PC-9 (cell line): ENCODE results near the gene OTULIN. TPM values are rescaled to one million over a fixed set of nuclear protein-coding genes. Genes with fewer than 3 reads are reported as not detected.

ENCODE experiments used
- BruUV-seq: library from RNA; stranded (reverse); fragments of 400-500 nt; replicated peaks from 2 replicates; lab custom pipeline; 2021; lab: Mats Ljungman, UMichigan
- CTCF ChIA-PET: fragments of 300-600 bp; sonication (Branson Sonifier 250); formaldehyde crosslinking; loops from one replicate; lab custom pipeline; 2022; ENCODE audit warnings: antibody characterized with exemption; lab: Charles Lee
- POLR2A ChIA-PET: fragments of 300-600 bp; sonication (Branson Sonifier 250); formaldehyde crosslinking; loops from one replicate; lab custom pipeline; 2022; ENCODE audit warnings: antibody characterized with exemption; ENCODE audit not compliant: unreplicated experiment; lab: Charles Lee
- DNase-seq, 2 experiments: peaks; one replicate each; pipeline versions ENCODE4 v3.0.0 to v3.0.0-alpha.2; 2015 to 2022; ENCODE audit warnings: mixed read lengths in 1 of 2
- H2AFZ ChIP-seq: fragments of 200-600 bp; sonication (generic); 2 replicates; pipeline ENCODE4 v1.8.1; 2017; ENCODE audit warnings: antibody characterized with exemption
- H3F3A ChIP-seq: fragments of 200-600 bp; sonication (generic); 2 replicates; pipeline ENCODE4 v1.8.1; 2017; ENCODE audit warnings: antibody characterized with exemption, mild to moderate bottlenecking, low read depth; ENCODE audit not compliant: insufficient read depth
- H3K27ac ChIP-seq: fragments of 200-600 bp; sonication (generic); 2 replicates; pipeline ENCODE4 v1.6.1; 2016; ENCODE audit warnings: mixed run types
- H3K27me3 ChIP-seq: fragments of 200-600 bp; sonication (generic); 2 replicates; pipeline ENCODE4 v1.6.1; 2016; ENCODE audit warnings: low read depth, mixed run types; ENCODE audit not compliant: insufficient read depth
- H3K36me3 ChIP-seq: fragments of 200-600 bp; sonication (generic); 2 replicates; pipeline ENCODE4 v1.6.1; 2016; ENCODE audit warnings: low read depth, mixed run types
- H3K4me1 ChIP-seq: fragments of 200-600 bp; sonication (generic); replicated peaks from 2 replicates; pipeline ENCODE4 v1.6.1; 2016; ENCODE audit warnings: mixed run types; ENCODE audit not compliant: insufficient read depth
- H3K4me2 ChIP-seq: fragments of 200-600 bp; sonication (generic); 2 replicates; pipeline ENCODE4 v1.6.1; 2017; ENCODE audit warnings: mixed run types
- H3K4me3 ChIP-seq: fragments of 200-600 bp; sonication (generic); 2 replicates; pipeline ENCODE4 v1.6.1; 2016; ENCODE audit warnings: mixed run types
- H3K79me2 ChIP-seq: fragments of 200-600 bp; sonication (generic); 2 replicates; pipeline ENCODE4 v1.6.1; 2017; ENCODE audit warnings: low read depth, mixed run types
- H3K9me2 ChIP-seq: fragments of 200-600 bp; sonication (generic); 2 replicates; pipeline ENCODE4 v1.8.1; 2017; ENCODE audit warnings: mild to moderate bottlenecking; ENCODE audit not compliant: insufficient read depth
- H3K9me3 ChIP-seq: fragments of 200-600 bp; sonication (generic); 2 replicates; pipeline ENCODE4 v1.8.1; 2016; ENCODE audit warnings: low read depth; ENCODE audit not compliant: insufficient read depth
- H4K20me1 ChIP-seq: fragments of 200-600 bp; sonication (generic); 2 replicates; pipeline ENCODE4 v1.8.1; 2017; ENCODE audit not compliant: insufficient read depth
- EZH2 ChIP-seq: fragments of 200-600 bp; sonication (generic); IDR thresholded peaks from 2 replicates; pipeline ENCODE4 v1.8.0; 2017; ENCODE audit warnings: antibody characterized with exemption, low read depth
- intact Hi-C: fragments of 100-400 bp; cut with micrococcal nuclease; formaldehyde crosslinking; loops from one replicate; pipeline ENCODE4 v1.10.0; 2022; ENCODE audit not compliant: unreplicated experiment
- total RNA-seq: library from RNA; stranded (reverse); gene quantifications from 2 replicates; pipeline ENCODE4 v1.2.3, GENCODE V29; 2021
- TF ChIP-seq, protein P1 (sequence below): fragments of 200-600 bp; sonication (generic); conservative IDR thresholded peaks from 2 replicates; pipeline ENCODE4 v1.6.1; 2017; ENCODE audit warnings: mixed run types, antibody characterized with exemption, mild to moderate bottlenecking, moderate library complexity

The OTULIN gene
- total RNA-seq, 1 experiment from 2014 or later: 77.2 TPM

GRCh38 chr5:14728459-14728938 is 64.0 kb downstream of the OTULIN start:
- ChIA-PET CTCF (interaction anchor here (0.7 kb wide), 1 partner anchor 366 kb away, joined by 8 read pairs; no protein-coding TSS in a partner anchor), POLR2A (no interaction called here)
- H3F3A ChIP-seq: no peaks in the 10 kb centered on the region
- H3K9me2 ChIP-seq: no peaks in the 10 kb centered on the region
- H4K20me1 ChIP-seq: no peaks in the 10 kb centered on the region
- H3K4me2 ChIP-seq: no peak overlapping the region
- H3K27ac ChIP-seq: no peak overlapping the region
- TF ChIP-seq EZH2: no peak
- TF ChIP-seq, protein P1, sequence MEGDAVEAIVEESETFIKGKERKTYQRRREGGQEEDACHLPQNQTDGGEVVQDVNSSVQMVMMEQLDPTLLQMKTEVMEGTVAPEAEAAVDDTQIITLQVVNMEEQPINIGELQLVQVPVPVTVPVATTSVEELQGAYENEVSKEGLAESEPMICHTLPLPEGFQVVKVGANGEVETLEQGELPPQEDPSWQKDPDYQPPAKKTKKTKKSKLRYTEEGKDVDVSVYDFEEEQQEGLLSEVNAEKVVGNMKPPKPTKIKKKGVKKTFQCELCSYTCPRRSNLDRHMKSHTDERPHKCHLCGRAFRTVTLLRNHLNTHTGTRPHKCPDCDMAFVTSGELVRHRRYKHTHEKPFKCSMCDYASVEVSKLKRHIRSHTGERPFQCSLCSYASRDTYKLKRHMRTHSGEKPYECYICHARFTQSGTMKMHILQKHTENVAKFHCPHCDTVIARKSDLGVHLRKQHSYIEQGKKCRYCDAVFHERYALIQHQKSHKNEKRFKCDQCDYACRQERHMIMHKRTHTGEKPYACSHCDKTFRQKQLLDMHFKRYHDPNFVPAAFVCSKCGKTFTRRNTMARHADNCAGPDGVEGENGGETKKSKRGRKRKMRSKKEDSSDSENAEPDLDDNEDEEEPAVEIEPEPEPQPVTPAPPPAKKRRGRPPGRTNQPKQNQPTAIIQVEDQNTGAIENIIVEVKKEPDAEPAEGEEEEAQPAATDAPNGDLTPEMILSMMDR: no peak
- no peaks in the 10 kb centered on the region for H3K79me2 ChIP-seq
- no peak overlapping the region for H3K4me3 ChIP-seq
- no peaks in the 10 kb centered on the region for H3K36me3 ChIP-seq
- H2AFZ ChIP-seq: no peak overlapping the region
- no peaks in the 10 kb centered on the region for H3K9me3 ChIP-seq
- H3K27me3 ChIP-seq: peaks cover 27% of the 10 kb centered on the region; the same call in 1 of the 2 replicates
- no peaks in the 10 kb centered on the region for H3K4me1 ChIP-seq
- intact Hi-C loops: loop anchor here (5.0 kb wide), 1 partner anchor 146 kb away; the partner anchor contains the start of gene OTULINL
- no TSS peak for BruUV-seq
- DNase-seq: peak in 1 of 2 experiments; percentile 2

- Histone ChIP-seq H3K4me1 (no peaks in the 10 kb centered on the region), H3K27me3 (peaks cover 27% of the 10 kb centered on the region; the same call in 1 of the 2 replicates), H3K79me2 (no peaks in the 10 kb centered on the region), H3K9me3 (no peaks in the 10 kb centered on the region), H4K20me1 (no peaks in the 10 kb centered on the region), H3K4me3 (no peak overlapping the region), H3K4me2 (no peak overlapping the region), H3K27ac (no peak overlapping the region), H3K36me3 (no peaks in the 10 kb centered on the region), H2AFZ (no peak overlapping the region), H3F3A (no peaks in the 10 kb centered on the region), H3K9me2 (no peaks in the 10 kb centered on the region)
- ChIA-PET POLR2A (no interaction called here), CTCF (interaction anchor here (0.6 to 0.7 kb wide), 2 partner anchors 60 to 367 kb away, joined by 3 to 8 read pairs; no protein-coding TSS in a partner anchor)
- DNase-seq: no peak
- TF ChIP-seq, protein P1: no peak
- no peak for TF ChIP-seq EZH2
- intact Hi-C loops: loop anchor here (5.0 kb wide), 1 partner anchor 147 kb away; the partner anchor contains the start of gene OTULINL
- BruUV-seq: no TSS peak
Measured at GRCh38 chr5:14729448-14730385, 65.2 kb downstream of the OTULIN start.

GRCh38 chr5:14730466-14730865 is 65.9 kb downstream of the OTULIN start:
- Histone ChIP-seq H4K20me1 (no peaks in the 10 kb centered on the region), H3K27ac (no peak overlapping the region), H3F3A (no peaks in the 10 kb centered on the region), H3K4me1 (no peaks in the 10 kb centered on the region), H3K36me3 (no peaks in the 10 kb centered on the region), H3K4me3 (no peak overlapping the region), H3K79me2 (no peaks in the 10 kb centered on the region), H3K4me2 (no peak overlapping the region), H3K27me3 (peaks cover 27% of the 10 kb centered on the region; the same call in 1 of the 2 replicates), H2AFZ (no peak overlapping the region), H3K9me2 (no peaks in the 10 kb centered on the region), H3K9me3 (no peaks in the 10 kb centered on the region)
- TF ChIP-seq EZH2: no peak
- TF ChIP-seq, protein P1: no peak
- CTCF ChIA-PET: no interaction called here
- no peak for DNase-seq
- intact Hi-C loops: no loop called here
- BruUV-seq: no TSS peak
- POLR2A ChIA-PET: no interaction called here
